Keratinocyte (primary cell): ENCODE data around the gene KCNMA1.

Experiments used
- CTCF ChIP-seq, 3 experiments: IDR thresholded peaks in 1 of 3; conservative IDR thresholded peaks in 1 of 3; optimal IDR thresholded peaks in 1 of 3; 2 replicates in 2 of 3; 3 replicates in 1 of 3; pipeline versions ENCODE3 to v1.5.1; 2011; ENCODE audit warnings: low read length in 3 of 3, mild to moderate bottlenecking in 3 of 3, moderate library complexity in 2 of 3, control low read depth in 1 of 3, inconsistent platforms in 1 of 3; ENCODE audit not compliant: insufficient read depth in 2 of 3; ENCODE audit errors: extremely low read depth in 1 of 3
- EZH2 ChIP-seq: IDR thresholded peaks from one replicate; pipeline ENCODE4 v1.6.1; 2012; ENCODE audit warnings: inconsistent platforms, mild to moderate bottlenecking, low read length, moderate library complexity

GRCh38 chr10:77504873-77505257 lies 132.7 kb downstream of the KCNMA1 start:
- peak; percentile 27 to 59 (median 56) for TF ChIP-seq CTCF (optimal IDR thresholded peaks at IDR 0.05 in 1 of 3, IDR thresholded peaks at IDR 0.05 in 1 of 3, conservative IDR thresholded peaks at IDR 0.05 in 1 of 3; ENCODE audit: extremely low read depth in 1 of 3, insufficient read depth in 2 of 3, low read length in 3 of 3)
- TF ChIP-seq EZH2, result no peak
